ENCODE data around the gene HCN3.
A peak's percentile ranks its signal among the peaks of the same experiment; 100 is the strongest.

DNA sequence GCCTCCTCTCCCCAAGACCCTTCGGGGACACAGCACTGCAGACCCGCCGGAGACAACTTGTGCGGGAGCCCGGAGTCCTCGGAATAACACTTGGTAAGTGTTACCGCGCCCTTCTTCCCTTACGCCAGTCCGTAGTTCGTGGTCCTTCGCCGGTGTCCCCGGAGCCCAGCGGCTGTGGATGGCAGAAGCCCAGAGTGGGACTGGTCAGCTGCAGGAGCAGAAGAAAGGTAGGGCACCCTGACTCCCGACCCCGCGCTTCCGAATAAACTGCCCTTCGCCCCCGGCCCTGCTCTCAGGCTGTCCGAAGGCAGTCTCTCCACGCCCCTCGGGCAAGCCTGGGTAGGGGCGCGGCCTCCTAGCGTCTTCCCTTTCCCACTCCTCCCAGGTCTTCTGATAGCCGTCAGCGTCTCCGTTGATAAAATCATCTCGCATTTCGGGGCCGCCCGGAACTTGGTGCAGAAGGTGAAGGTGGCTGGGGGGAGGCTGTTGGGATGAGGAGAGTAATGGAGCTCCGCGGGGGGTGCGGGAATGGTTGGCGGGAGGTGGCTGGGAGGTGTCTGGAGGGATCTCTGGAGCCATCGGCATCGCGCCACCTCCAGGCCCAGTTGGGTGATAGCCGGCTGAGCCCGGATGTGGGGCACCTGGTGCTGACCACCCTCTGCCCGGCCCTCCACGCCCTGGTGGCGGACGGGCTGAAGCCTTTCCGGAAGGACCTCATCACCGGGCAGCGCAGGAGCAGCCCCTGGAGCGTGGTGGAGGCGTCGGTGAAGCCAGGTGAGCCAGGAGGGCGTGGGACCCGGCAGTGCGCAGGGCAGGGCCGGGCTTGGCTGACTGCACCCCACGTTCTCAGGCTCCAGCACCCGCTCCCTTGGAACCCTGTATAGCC, 47.7 kb downstream of the HCN3 start:
- TF ChIP-seq, protein P1, sequence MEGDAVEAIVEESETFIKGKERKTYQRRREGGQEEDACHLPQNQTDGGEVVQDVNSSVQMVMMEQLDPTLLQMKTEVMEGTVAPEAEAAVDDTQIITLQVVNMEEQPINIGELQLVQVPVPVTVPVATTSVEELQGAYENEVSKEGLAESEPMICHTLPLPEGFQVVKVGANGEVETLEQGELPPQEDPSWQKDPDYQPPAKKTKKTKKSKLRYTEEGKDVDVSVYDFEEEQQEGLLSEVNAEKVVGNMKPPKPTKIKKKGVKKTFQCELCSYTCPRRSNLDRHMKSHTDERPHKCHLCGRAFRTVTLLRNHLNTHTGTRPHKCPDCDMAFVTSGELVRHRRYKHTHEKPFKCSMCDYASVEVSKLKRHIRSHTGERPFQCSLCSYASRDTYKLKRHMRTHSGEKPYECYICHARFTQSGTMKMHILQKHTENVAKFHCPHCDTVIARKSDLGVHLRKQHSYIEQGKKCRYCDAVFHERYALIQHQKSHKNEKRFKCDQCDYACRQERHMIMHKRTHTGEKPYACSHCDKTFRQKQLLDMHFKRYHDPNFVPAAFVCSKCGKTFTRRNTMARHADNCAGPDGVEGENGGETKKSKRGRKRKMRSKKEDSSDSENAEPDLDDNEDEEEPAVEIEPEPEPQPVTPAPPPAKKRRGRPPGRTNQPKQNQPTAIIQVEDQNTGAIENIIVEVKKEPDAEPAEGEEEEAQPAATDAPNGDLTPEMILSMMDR (IDR thresholded peaks at IDR 0.05; ENCODE audit: low read length), result peak; percentile 2; the same call in 1 of the 2 replicates
- TF ChIP-seq EZH2phosphoT487 (IDR thresholded peaks at IDR 0.05; ENCODE audit: low read length), result no peak

Data from MM.1S (cell line).